COLO668 (cell line): ENCODE results near the gene C1orf122.

Experiments
- DNase-seq: peaks from one replicate; lab custom pipeline; 2025; ENCODE audit not compliant: unreplicated experiment; lab: John Stamatoyannopoulos, UW

The C1orf122 gene

GRCh38 chr1:37844536-37844935, 36.9 kb downstream of the C1orf122 start:
- no peak for DNase-seq

- no peak for DNase-seq
Observed at GRCh38 chr1:37845049-37845646, 37.6 kb downstream of the C1orf122 start.

GRCh38 chr1:37845786-37846185, 38.2 kb downstream of the C1orf122 start:
- DNase-seq = no peak

GRCh38 chr1:37846647-37847339, 39.2 kb downstream of the C1orf122 start:
- DNase-seq = no peak

- DNase-seq = no peak
Observed at GRCh38 chr1:37849480-37849879, 41.9 kb downstream of the C1orf122 start.

- no peak for DNase-seq
Observed at GRCh38 chr1:37850352-37850955, 42.9 kb downstream of the C1orf122 start.

GRCh38 chr1:37851262-37851661, 43.7 kb downstream of the C1orf122 start:
- DNase-seq = no peak

- DNase-seq = no peak
Observed at GRCh38 chr1:37851782-37852210, 44.2 kb downstream of the C1orf122 start.

GRCh38 chr1:37853157-37853556, 45.6 kb downstream of the C1orf122 start:
- DNase-seq = no peak

- DNase-seq = no peak
Observed at GRCh38 chr1:37854406-37854805, 46.8 kb downstream of the C1orf122 start.
